CD14-positive monocyte (primary cell): Measurements from ENCODE around the gene EML1. TPM values are rescaled to one million over a fixed set of nuclear protein-coding genes. Genes with fewer than 3 reads are reported as not detected.

ENCODE experiments used
- DNase-seq, 3 donors: peaks; one replicate each; pipeline ENCODE4 v3.0.0-alpha.2; 2011 to 2022
- H2AFZ ChIP-seq: 2 replicates; pipeline ENCODE4 v1.6.0; 2012; ENCODE audit warnings: mild to moderate bottlenecking, low read depth, low read length, inconsistent platforms; ENCODE audit not compliant: insufficient read depth, poor library complexity, severe bottlenecking
- H3K27ac ChIP-seq, 2 donors: 1 replicate in 1 of 2; 2 replicates in 1 of 2; pipeline ENCODE4 v1.5.1; 2012 to 2013; ENCODE audit warnings: low read length in 2 of 2, control low read depth in 1 of 2, inconsistent platforms in 1 of 2, low read depth in 1 of 2, mild to moderate bottlenecking in 1 of 2
- H3K27me3 ChIP-seq, 2 donors: one replicate each; pipeline versions ENCODE4 v1.6.0 to v1.6.1; 2011 to 2013; ENCODE audit warnings: low read length in 2 of 2; ENCODE audit not compliant: control insufficient read depth in 2 of 2, insufficient read depth in 2 of 2
- H3K36me3 ChIP-seq, 2 donors: replicated peaks in 1 of 2; 1 replicate in 1 of 2; 2 replicates in 1 of 2; pipeline versions ENCODE4 v1.5.1 to v1.6.1; 2012 to 2013; ENCODE audit warnings: low read length in 2 of 2, control low read depth in 1 of 2, inconsistent platforms in 1 of 2, mild to moderate bottlenecking in 1 of 2; ENCODE audit not compliant: insufficient read depth in 2 of 2, control insufficient read depth in 1 of 2
- H3K4me1 ChIP-seq, 2 donors: 1 replicate in 1 of 2; 2 replicates in 1 of 2; pipeline versions ENCODE4 v1.5.1 to v1.6.1; 2012 to 2013; ENCODE audit warnings: low read length in 2 of 2, control low read depth in 1 of 2, inconsistent platforms in 1 of 2, mild to moderate bottlenecking in 1 of 2, moderate library complexity in 1 of 2; ENCODE audit not compliant: insufficient read depth in 2 of 2, control insufficient read depth in 1 of 2
- H3K4me2 ChIP-seq: replicated peaks from 2 replicates; pipeline ENCODE3; 2012; ENCODE audit warnings: low read length, moderate library complexity, mild to moderate bottlenecking; ENCODE audit not compliant: poor library complexity, severe bottlenecking; ENCODE audit errors: extremely low read depth
- H3K4me3 ChIP-seq, 3 experiments: fragments of 200-600 bp in 1 of 3; sonication (generic) in 1 of 3; replicated peaks in 1 of 3; 1 replicate in 2 of 3; 2 replicates in 1 of 3; pipeline ENCODE4 v1.5.1; 2011 to 2013; ENCODE audit warnings: low read length in 3 of 3, mild to moderate bottlenecking in 3 of 3, control low read depth in 2 of 3, low read depth in 2 of 3, inconsistent platforms in 1 of 3, moderate library complexity in 1 of 3
- H3K79me2 ChIP-seq: 2 replicates; pipeline ENCODE4 v1.6.0; 2012; ENCODE audit warnings: mild to moderate bottlenecking, control low read depth, inconsistent platforms, low read length, moderate library complexity; ENCODE audit not compliant: insufficient read depth
- H3K9ac ChIP-seq: 2 replicates; pipeline ENCODE4 v1.6.0; 2017; ENCODE audit warnings: low read length, mild to moderate bottlenecking; ENCODE audit not compliant: insufficient read depth, poor library complexity, severe bottlenecking
- H3K9me3 ChIP-seq, 2 donors: replicated peaks in 1 of 2; 1 replicate in 1 of 2; 2 replicates in 1 of 2; pipeline versions ENCODE4 v1.5.1 to v1.6.1; 2012 to 2013; ENCODE audit warnings: low read length in 2 of 2, control low read depth in 1 of 2; ENCODE audit not compliant: control insufficient read depth in 1 of 2, insufficient read depth in 1 of 2
- H4K20me1 ChIP-seq: 2 replicates; pipeline ENCODE4 v1.6.0; 2012; ENCODE audit warnings: mild to moderate bottlenecking, low read length, control low read depth, moderate library complexity; ENCODE audit not compliant: insufficient read depth
- H3K27ac Mint-ChIP-seq, 7 donors: one replicate each; pipeline ENCODE4 v1.8.0; 2020; ENCODE audit warnings: mild to moderate bottlenecking in 7 of 7, mixed read lengths in 7 of 7, moderate library complexity in 6 of 7, inconsistent platforms in 2 of 7
- H3K27me3 Mint-ChIP-seq, 3 donors: one replicate each; pipeline ENCODE4 v1.8.0; 2021 to 2022; ENCODE audit warnings: low read depth in 3 of 3, mild to moderate bottlenecking in 3 of 3, mixed read lengths in 3 of 3, moderate library complexity in 3 of 3, inconsistent platforms in 1 of 3
- H3K36me3 Mint-ChIP-seq, 2 donors: one replicate each; pipeline ENCODE4 v1.8.0; 2020; ENCODE audit warnings: mixed read lengths in 2 of 2, inconsistent platforms in 1 of 2, mild to moderate bottlenecking in 1 of 2
- H3K4me1 Mint-ChIP-seq: one replicate; pipeline ENCODE4 v1.8.0; 2020; ENCODE audit warnings: mild to moderate bottlenecking, mixed read lengths
- H3K4me3 Mint-ChIP-seq, 2 donors: one replicate each; pipeline ENCODE4 v1.8.0; 2020; ENCODE audit warnings: mild to moderate bottlenecking in 2 of 2, mixed read lengths in 2 of 2, moderate library complexity in 1 of 2
- H3K9me3 Mint-ChIP-seq, 7 donors: one replicate each; pipeline ENCODE4 v1.8.0; 2020 to 2022; ENCODE audit warnings: mixed read lengths in 7 of 7, mild to moderate bottlenecking in 6 of 7, moderate library complexity in 6 of 7, inconsistent platforms in 2 of 7
- CTCF ChIP-seq: fragments of 200-600 bp; IDR thresholded peaks from one replicate; pipeline ENCODE4 v1.8.0; 2022; ENCODE audit warnings: antibody characterized with exemption, mild to moderate bottlenecking
- WGBS: methylation state at CpG from one replicate; pipeline ENCODE4 v1.1.5; 2013; ENCODE audit warnings: missing lambda C conversion rate; ENCODE audit not compliant: insufficient coverage; 5-methylcytosine and 5-hydroxymethylcytosine counted together
- intact Hi-C, 2 donors: fragments of 100-400 bp; cut with micrococcal nuclease; formaldehyde crosslinking; loops; one replicate each; pipeline versions ENCODE4 v1.15.0 to v1.15.1; 2023
- polyA plus RNA-seq, 3 donors: library from polyadenylated mRNA; depleted of rRNA in 1 of 3; unstranded in 2 of 3; stranded (reverse) in 1 of 3; fragments of 300-500 nt in 2 of 3; fragments of >200 nt in 1 of 3; fragmentation: Illumina TruSeq in 2 of 3; gene quantifications; 1 replicate in 2 of 3; 2 replicates in 1 of 3; pipeline ENCODE4 v1.2.3, GENCODE V29; 2012 to 2021

EML1 gene
- polyA plus RNA-seq, 3 donors: not detected

- H3K36me3 Mint-ChIP-seq: no peaks in the 10 kb centered on the region
- no peak for TF ChIP-seq CTCF
- Histone ChIP-seq H3K9ac (no peak overlapping the region), H3K27me3 (no peaks in the 10 kb centered on the region), H3K4me3 (no peak overlapping the region), H2AFZ (no peak overlapping the region), H3K36me3 (no peaks in the 10 kb centered on the region), H3K9me3 (no peaks in the 10 kb centered on the region), H3K4me1 (no peaks in the 10 kb centered on the region), H3K27ac (no peak overlapping the region), H3K79me2 (no peaks in the 10 kb centered on the region), H4K20me1 (no peaks in the 10 kb centered on the region), H3K4me2 (no peak overlapping the region)
- peaks cover 0 to 3% (median 0%) of the 10 kb centered on the region in 7 donors for H3K9me3 Mint-ChIP-seq
- no peaks in the 10 kb centered on the region for H3K4me1 Mint-ChIP-seq
- peaks cover 0 to 15% (median 1%) of the 10 kb centered on the region in 3 donors for H3K27me3 Mint-ChIP-seq
- no peak overlapping the region for H3K27ac Mint-ChIP-seq
- DNase-seq: no peak
- intact Hi-C loops: no loop called here
- H3K4me3 Mint-ChIP-seq: no peak overlapping the region
- WGBS: 58% methylated on average over 14 of the region's 14 CpGs
Observed at GRCh38 chr14:99937475-99938244, 144.4 kb downstream of the EML1 start.

- H3K36me3 ChIP-seq: no peaks in the 10 kb centered on the region
- 96% methylated on average over 4 of the region's 8 CpGs for WGBS
- intact Hi-C loops: no loop called here
- peaks cover 0 to 3% (median 0%) of the 10 kb centered on the region in 7 donors for H3K9me3 Mint-ChIP-seq
- H4K20me1 ChIP-seq: no peaks in the 10 kb centered on the region
- no peak overlapping the region for H3K27ac Mint-ChIP-seq
- H3K36me3 Mint-ChIP-seq: no peaks in the 10 kb centered on the region
- H3K4me3 ChIP-seq: no peak overlapping the region
- TF ChIP-seq CTCF: no peak
- no peaks in the 10 kb centered on the region for H3K9me3 ChIP-seq
- H3K27me3 ChIP-seq: no peaks in the 10 kb centered on the region
- no peaks in the 10 kb centered on the region for H3K4me1 ChIP-seq
- no peak for DNase-seq
- H3K4me1 Mint-ChIP-seq: no peaks in the 10 kb centered on the region
- no peak overlapping the region for H3K27ac ChIP-seq
- no peak overlapping the region for H3K4me3 Mint-ChIP-seq
- H3K4me2 ChIP-seq: no peak overlapping the region
- no peak overlapping the region for H2AFZ ChIP-seq
- H3K9ac ChIP-seq: no peak overlapping the region
- no peaks in the 10 kb centered on the region for H3K79me2 ChIP-seq
- peaks cover 3 to 18% (median 5%) of the 10 kb centered on the region in 3 donors for H3K27me3 Mint-ChIP-seq
Observed at GRCh38 chr14:99938376-99938775, 145.2 kb downstream of the EML1 start.
